SU-DHL-6 (cell line): ENCODE results near the gene ZZZ3.

ENCODE experiments used
- H2AFZ ChIP-seq: fragments of 200-600 bp; sonication (generic); 2 replicates; pipeline ENCODE4 v1.6.1; 2014; ENCODE audit warnings: low read depth, mild to moderate bottlenecking, moderate library complexity, mixed read lengths, antibody characterized with exemption, low read length; ENCODE audit not compliant: severe bottlenecking
- H3F3A ChIP-seq: fragments of 200-600 bp; shearing (Covaris generic); 2 replicates; pipeline ENCODE4 v1.6.0; 2016; ENCODE audit warnings: antibody characterized with exemption, mild to moderate bottlenecking; ENCODE audit not compliant: insufficient read depth
- H3K27ac ChIP-seq: fragments of 200-600 bp; sonication (generic); 2 replicates; pipeline ENCODE4 v1.5.1; 2016; ENCODE audit warnings: low read depth, mild to moderate bottlenecking, low read length, moderate library complexity, mixed read lengths
- H3K27me3 ChIP-seq: fragments of 200-600 bp; sonication (generic), shearing (Covaris generic); 2 replicates; pipeline ENCODE4 v1.6.0; 2014; ENCODE audit warnings: mild to moderate bottlenecking, low read length
- H3K36me3 ChIP-seq: fragments of 200-600 bp; sonication (generic); 2 replicates; pipeline ENCODE4 v1.6.1; 2014; ENCODE audit warnings: mild to moderate bottlenecking, low read length, mixed read lengths
- H3K4me2 ChIP-seq: fragments of 300-600, 200-600 bp; shearing (Covaris generic), sonication (generic); 2 replicates; pipeline ENCODE4 v1.6.0; 2014; ENCODE audit warnings: low read length, low read depth, mild to moderate bottlenecking; ENCODE audit not compliant: poor library complexity, severe bottlenecking
- H3K4me3 ChIP-seq: fragments of 200-600 bp; sonication (generic); 2 replicates; pipeline ENCODE4 v1.5.1; 2014; ENCODE audit warnings: antibody characterized with exemption, low read length, mild to moderate bottlenecking, mixed read lengths; ENCODE audit not compliant: insufficient read depth, poor library complexity, severe bottlenecking
- H3K79me2 ChIP-seq: fragments of 200-600 bp; sonication (generic); 2 replicates; pipeline ENCODE4 v1.6.1; 2014; ENCODE audit warnings: mild to moderate bottlenecking, low read length, moderate library complexity; ENCODE audit not compliant: insufficient read depth
- H3K9ac ChIP-seq: fragments of 200-600 bp; sonication (generic); 2 replicates; pipeline ENCODE4 v1.7.0; 2014; ENCODE audit warnings: mild to moderate bottlenecking, low read length
- H3K9me2 ChIP-seq: fragments of 200-600 bp; sonication (generic); replicated peaks from 2 replicates; pipeline ENCODE4 v1.6.1; 2014; ENCODE audit warnings: low read length; ENCODE audit not compliant: insufficient read depth
- H3K9me3 ChIP-seq: fragments of 200-600 bp; sonication (generic); 2 replicates; pipeline ENCODE4 v1.6.1; 2014; ENCODE audit warnings: low read length, mixed read lengths; ENCODE audit not compliant: insufficient read depth
- H4K20me1 ChIP-seq: fragments of 200-600 bp; sonication (generic); 2 replicates; pipeline ENCODE4 v1.6.1; 2014; ENCODE audit warnings: low read depth, mild to moderate bottlenecking, antibody characterized with exemption, low read length, moderate library complexity, mixed read lengths
- EZH2phosphoT487 ChIP-seq: fragments of 200-600 bp; sonication (generic), shearing (Covaris generic); conservative IDR thresholded peaks from 2 replicates; pipeline ENCODE4 v1.6.1; 2018; ENCODE audit warnings: mild to moderate bottlenecking, antibody characterized with exemption, low read length, moderate library complexity, mixed read lengths
- TF ChIP-seq, protein P1 (sequence below): fragments of 200-600 bp; sonication (generic); IDR thresholded peaks from one replicate; pipeline ENCODE4 v1.5.1; 2017; ENCODE audit warnings: antibody characterized with exemption, mild to moderate bottlenecking, low read length, moderate library complexity; ENCODE audit not compliant: insufficient read depth, poor library complexity, severe bottlenecking

ZZZ3 gene

DNA sequence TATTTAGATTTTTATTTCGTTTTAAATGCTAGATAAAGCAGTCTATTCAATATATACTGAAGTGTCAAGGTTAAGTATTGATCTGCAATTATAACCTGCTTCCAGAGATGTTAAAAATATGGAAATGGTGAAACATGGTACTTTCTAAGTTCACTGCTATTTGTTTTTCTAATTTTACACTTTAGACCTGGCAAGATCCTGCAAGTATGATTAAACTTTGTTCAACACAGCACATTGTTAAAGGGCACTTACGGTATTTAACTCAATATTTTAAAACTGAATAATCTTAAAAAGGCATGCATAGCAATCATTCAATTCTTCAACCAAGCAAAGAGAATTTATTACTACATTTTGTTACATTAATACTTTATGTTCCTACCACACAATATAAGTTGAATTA is 35.7 kb upstream of the ZZZ3 start:
- H3K9me2 ChIP-seq = no peaks in the 10 kb centered on the region
- H3K9me3 ChIP-seq = no peaks in the 10 kb centered on the region
- H4K20me1 ChIP-seq = no peaks in the 10 kb centered on the region
- H2AFZ ChIP-seq = no peak overlapping the region
- H3K4me2 ChIP-seq = no peak overlapping the region
- H3K27me3 ChIP-seq = no peaks in the 10 kb centered on the region
- no peak overlapping the region for H3K27ac ChIP-seq
- H3K4me3 ChIP-seq = no peak overlapping the region
- H3K36me3 ChIP-seq = peaks cover 10% of the 10 kb centered on the region; the same call in 1 of the 2 replicates
- no peaks in the 10 kb centered on the region for H3F3A ChIP-seq
- no peaks in the 10 kb centered on the region for H3K79me2 ChIP-seq
- no peak overlapping the region for H3K9ac ChIP-seq
- no peak for TF ChIP-seq EZH2phosphoT487

DNA sequence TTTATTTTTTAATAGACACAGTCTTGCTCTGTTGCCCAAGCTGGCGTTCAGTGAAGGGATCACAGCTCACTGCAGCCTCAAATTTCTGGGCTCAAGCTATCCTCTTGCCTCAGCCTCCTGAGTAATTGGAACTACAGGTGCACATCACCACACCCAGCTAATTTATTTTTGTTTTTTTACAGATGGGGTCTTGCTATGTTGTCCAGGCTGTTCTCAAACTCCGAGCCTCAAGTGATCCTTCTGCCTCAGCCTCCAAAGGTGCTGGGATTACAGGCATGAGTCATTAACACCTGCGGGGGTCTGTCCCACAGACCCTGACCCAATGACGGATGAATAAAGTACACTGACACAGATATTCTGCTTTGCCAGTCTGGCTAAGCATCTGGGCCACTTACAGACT is 33.6 kb upstream of the ZZZ3 start:
- no peak overlapping the region for H3K4me2 ChIP-seq
- no peak overlapping the region for H2AFZ ChIP-seq
- no peaks in the 10 kb centered on the region for H3K9me2 ChIP-seq
- no peaks in the 10 kb centered on the region for H4K20me1 ChIP-seq
- H3K36me3 ChIP-seq = peaks cover 5% of the 10 kb centered on the region; the same call in 1 of the 2 replicates
- no peaks in the 10 kb centered on the region for H3F3A ChIP-seq
- no peak overlapping the region for H3K4me3 ChIP-seq
- no peaks in the 10 kb centered on the region for H3K79me2 ChIP-seq
- H3K27ac ChIP-seq = no peak overlapping the region
- TF ChIP-seq EZH2phosphoT487 = no peak
- TF ChIP-seq, protein P1, sequence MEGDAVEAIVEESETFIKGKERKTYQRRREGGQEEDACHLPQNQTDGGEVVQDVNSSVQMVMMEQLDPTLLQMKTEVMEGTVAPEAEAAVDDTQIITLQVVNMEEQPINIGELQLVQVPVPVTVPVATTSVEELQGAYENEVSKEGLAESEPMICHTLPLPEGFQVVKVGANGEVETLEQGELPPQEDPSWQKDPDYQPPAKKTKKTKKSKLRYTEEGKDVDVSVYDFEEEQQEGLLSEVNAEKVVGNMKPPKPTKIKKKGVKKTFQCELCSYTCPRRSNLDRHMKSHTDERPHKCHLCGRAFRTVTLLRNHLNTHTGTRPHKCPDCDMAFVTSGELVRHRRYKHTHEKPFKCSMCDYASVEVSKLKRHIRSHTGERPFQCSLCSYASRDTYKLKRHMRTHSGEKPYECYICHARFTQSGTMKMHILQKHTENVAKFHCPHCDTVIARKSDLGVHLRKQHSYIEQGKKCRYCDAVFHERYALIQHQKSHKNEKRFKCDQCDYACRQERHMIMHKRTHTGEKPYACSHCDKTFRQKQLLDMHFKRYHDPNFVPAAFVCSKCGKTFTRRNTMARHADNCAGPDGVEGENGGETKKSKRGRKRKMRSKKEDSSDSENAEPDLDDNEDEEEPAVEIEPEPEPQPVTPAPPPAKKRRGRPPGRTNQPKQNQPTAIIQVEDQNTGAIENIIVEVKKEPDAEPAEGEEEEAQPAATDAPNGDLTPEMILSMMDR = no peak
- H3K27me3 ChIP-seq = no peaks in the 10 kb centered on the region
- no peak overlapping the region for H3K9ac ChIP-seq
- H3K9me3 ChIP-seq = no peaks in the 10 kb centered on the region

DNA sequence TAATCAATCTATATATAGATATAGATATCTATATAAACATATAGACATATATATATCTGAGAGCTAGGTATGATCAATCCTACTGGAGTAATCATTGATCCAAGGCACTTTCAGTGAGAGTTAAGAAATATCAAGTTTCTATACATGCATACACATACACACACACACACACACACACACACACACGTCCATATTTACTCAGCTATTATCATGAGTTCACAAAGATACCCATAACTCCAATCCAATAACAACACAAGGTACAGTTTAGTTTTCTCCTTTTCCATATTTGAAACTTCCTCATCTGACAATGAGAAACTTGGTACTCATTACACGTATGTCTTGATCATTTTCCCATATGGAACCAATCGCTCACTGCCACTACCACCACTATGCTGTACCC is 27.3 kb upstream of the ZZZ3 start:
- H3K27me3 ChIP-seq = no peaks in the 10 kb centered on the region
- H3F3A ChIP-seq = no peaks in the 10 kb centered on the region
- H3K27ac ChIP-seq = no peak overlapping the region
- peaks cover 12% of the 10 kb centered on the region; the same call in 1 of the 2 replicates for H3K36me3 ChIP-seq
- H4K20me1 ChIP-seq = no peaks in the 10 kb centered on the region
- TF ChIP-seq, protein P1 = no peak
- no peak for TF ChIP-seq EZH2phosphoT487
- no peak overlapping the region for H3K4me2 ChIP-seq
- H3K9me3 ChIP-seq = no peaks in the 10 kb centered on the region
- H3K4me3 ChIP-seq = no peak overlapping the region
- no peak overlapping the region for H2AFZ ChIP-seq
- no peaks in the 10 kb centered on the region for H3K79me2 ChIP-seq
- no peaks in the 10 kb centered on the region for H3K9me2 ChIP-seq
- H3K9ac ChIP-seq = no peak overlapping the region

DNA sequence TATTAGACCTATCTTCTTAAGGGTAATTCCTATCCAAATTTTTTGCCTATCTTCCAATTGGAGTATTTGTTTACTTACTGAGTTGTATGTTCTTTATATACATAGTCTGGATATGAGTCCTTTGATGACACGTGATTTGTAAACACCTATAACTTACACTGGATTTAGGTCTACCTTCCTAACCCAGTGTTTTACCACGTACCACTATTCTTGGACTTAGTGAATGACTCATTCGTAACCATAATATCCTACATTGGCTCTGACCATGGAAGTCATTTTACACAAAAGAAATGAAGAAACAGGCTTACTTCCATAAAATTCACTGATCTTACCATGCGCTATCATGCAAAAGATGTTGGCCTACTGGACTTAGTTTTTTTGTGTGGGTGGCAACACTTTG is 23.9 kb upstream of the ZZZ3 start:
- H3K9ac ChIP-seq = no peak overlapping the region
- H3K9me2 ChIP-seq = no peaks in the 10 kb centered on the region
- no peaks in the 10 kb centered on the region for H3K79me2 ChIP-seq
- no peaks in the 10 kb centered on the region for H4K20me1 ChIP-seq
- no peak overlapping the region for H3K27ac ChIP-seq
- no peaks in the 10 kb centered on the region for H3F3A ChIP-seq
- H3K36me3 ChIP-seq = peaks cover 7% of the 10 kb centered on the region; the same call in 1 of the 2 replicates
- TF ChIP-seq EZH2phosphoT487 = no peak
- TF ChIP-seq, protein P1 = no peak
- H3K4me3 ChIP-seq = no peak overlapping the region
- H2AFZ ChIP-seq = no peak overlapping the region
- H3K9me3 ChIP-seq = no peaks in the 10 kb centered on the region
- H3K4me2 ChIP-seq = no peak overlapping the region
- no peaks in the 10 kb centered on the region for H3K27me3 ChIP-seq
